Testis (tissue), 2 donors: ENCODE data around the gene SULT2B1.

Experiments
- POLR2A ChIP-seq: fragments of 450-650 bp; IDR thresholded peaks from one replicate; pipeline ENCODE4 v1.6.1; 2017; ENCODE audit warnings: antibody characterized with exemption, mild to moderate bottlenecking, moderate library complexity
- TF ChIP-seq, protein P1 (sequence below), 3 experiments: fragments of 450-650 bp in 2 of 3; fragments of 200-600 bp in 1 of 3; sonication (generic) in 1 of 3; IDR thresholded peaks; one replicate each; pipeline ENCODE4 v1.5.1; 2016 to 2019; ENCODE audit warnings: antibody characterized with exemption in 3 of 3, mild to moderate bottlenecking in 2 of 3, moderate library complexity in 1 of 3

DNA sequence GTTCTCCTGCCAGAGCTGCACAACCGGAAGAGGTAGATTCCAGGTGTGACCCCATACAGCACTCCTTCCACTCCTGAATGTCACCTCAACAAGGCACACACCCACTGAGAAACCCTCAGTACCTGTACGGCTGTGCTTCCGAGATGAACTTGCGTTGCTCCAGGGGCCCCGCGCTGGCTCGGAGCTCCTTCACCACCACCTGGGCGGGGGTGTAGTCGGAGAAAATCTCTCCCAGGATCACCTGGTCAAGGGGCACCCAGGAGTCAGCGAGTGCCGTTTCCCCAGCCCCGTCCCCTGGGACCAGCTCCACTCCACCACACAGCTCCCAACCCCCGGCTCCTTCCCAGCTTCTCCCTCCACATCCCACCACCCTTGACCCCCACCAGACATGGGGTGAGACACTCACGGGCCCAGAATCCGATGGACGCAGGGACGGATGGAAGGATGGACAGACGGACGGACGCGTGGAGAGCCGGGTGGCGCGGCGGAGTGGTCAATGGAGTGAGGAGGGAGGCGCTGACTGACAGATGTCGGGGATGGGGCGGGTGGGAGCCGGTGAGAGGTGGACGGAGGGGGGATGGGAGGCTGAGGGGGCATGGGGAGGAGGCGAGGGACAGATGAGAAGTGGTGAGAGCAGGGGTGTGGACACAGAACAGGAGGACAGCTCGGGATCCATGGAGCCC is 43.1 kb upstream of the SULT2B1 start:
- TF ChIP-seq, protein P1, sequence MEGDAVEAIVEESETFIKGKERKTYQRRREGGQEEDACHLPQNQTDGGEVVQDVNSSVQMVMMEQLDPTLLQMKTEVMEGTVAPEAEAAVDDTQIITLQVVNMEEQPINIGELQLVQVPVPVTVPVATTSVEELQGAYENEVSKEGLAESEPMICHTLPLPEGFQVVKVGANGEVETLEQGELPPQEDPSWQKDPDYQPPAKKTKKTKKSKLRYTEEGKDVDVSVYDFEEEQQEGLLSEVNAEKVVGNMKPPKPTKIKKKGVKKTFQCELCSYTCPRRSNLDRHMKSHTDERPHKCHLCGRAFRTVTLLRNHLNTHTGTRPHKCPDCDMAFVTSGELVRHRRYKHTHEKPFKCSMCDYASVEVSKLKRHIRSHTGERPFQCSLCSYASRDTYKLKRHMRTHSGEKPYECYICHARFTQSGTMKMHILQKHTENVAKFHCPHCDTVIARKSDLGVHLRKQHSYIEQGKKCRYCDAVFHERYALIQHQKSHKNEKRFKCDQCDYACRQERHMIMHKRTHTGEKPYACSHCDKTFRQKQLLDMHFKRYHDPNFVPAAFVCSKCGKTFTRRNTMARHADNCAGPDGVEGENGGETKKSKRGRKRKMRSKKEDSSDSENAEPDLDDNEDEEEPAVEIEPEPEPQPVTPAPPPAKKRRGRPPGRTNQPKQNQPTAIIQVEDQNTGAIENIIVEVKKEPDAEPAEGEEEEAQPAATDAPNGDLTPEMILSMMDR (IDR thresholded peaks at IDR 0.05): no peak
- no peak for TF ChIP-seq POLR2A
